HepG2 (cell line): ENCODE measurements around the gene OSBPL9. TPM values are rescaled to one million over a fixed set of nuclear protein-coding genes. Genes with fewer than 3 reads are reported as not detected.
A peak's percentile ranks its signal among the peaks of the same experiment; 100 is the strongest.

ENCODE experiments used
- AGO1 ChIP-seq: fragments of 200-400 bp; formaldehyde crosslinking; IDR thresholded peaks from 2 replicates; pipeline ENCODE4 v1.6.1; 2017; ENCODE audit warnings: mild to moderate bottlenecking, low read depth, low read length, moderate library complexity; ENCODE audit not compliant: poor library complexity, severe bottlenecking
- AGO2 ChIP-seq: fragments of 200-400 bp; formaldehyde crosslinking; optimal IDR thresholded peaks from 2 replicates; pipeline ENCODE3; 2017; ENCODE audit warnings: mild to moderate bottlenecking, low read depth, low read length, moderate library complexity
- EEA1 ChIP-seq: sonication (generic); formaldehyde crosslinking; IDR thresholded peaks from 2 replicates; pipeline ENCODE4 v1.5.1; 2020; ENCODE audit warnings: mild to moderate bottlenecking, missing genetic modification reagents, borderline replicate concordance
- ELF1 ChIP-seq: sonication (generic); formaldehyde crosslinking; IDR thresholded peaks from 2 replicates; pipeline ENCODE4 v1.4.0; 2020; ENCODE audit warnings: missing genetic modification reagents
- FOXP4 ChIP-seq: sonication (generic); formaldehyde crosslinking; IDR thresholded peaks from 2 replicates; pipeline ENCODE4 v1.4.0; 2020; ENCODE audit warnings: missing genetic modification reagents
- GATA4 ChIP-seq: sonication (generic); IDR thresholded peaks from 2 replicates; pipeline ENCODE4 v1.6.1; 2016; ENCODE audit warnings: antibody characterized with exemption, low read depth, borderline replicate concordance
- GTF2F1 ChIP-seq: fragments of 150-350 bp; IDR thresholded peaks from 2 replicates; pipeline ENCODE4 v1.6.1; 2014; ENCODE audit warnings: low read length
- IKZF1 ChIP-seq: fragments of 450-650 bp; IDR thresholded peaks from 2 replicates; pipeline ENCODE4 v1.7.1; 2016
- IKZF5 ChIP-seq: IDR thresholded peaks from 2 replicates; pipeline ENCODE4 v1.6.1; 2018; ENCODE audit warnings: missing genetic modification reagents, mild to moderate bottlenecking, missing compliant biosample characterization
- KDM4B ChIP-seq: sonication (generic); formaldehyde crosslinking; IDR thresholded peaks from 2 replicates; pipeline ENCODE4 v1.4.0; 2020; ENCODE audit warnings: missing genetic modification reagents
- NONO ChIP-seq, 2 experiments: fragments of 450-650 bp in 1 of 2; sonication (generic) in 1 of 2; formaldehyde crosslinking in 1 of 2; IDR thresholded peaks in 1 of 2; conservative IDR thresholded peaks in 1 of 2; 2 replicates each; pipeline versions ENCODE4 v1.6.1 to v1.8.0; 2017 to 2022; ENCODE audit warnings: mild to moderate bottlenecking in 1 of 2, missing genetic modification reagents in 1 of 2, moderate library complexity in 1 of 2
- POGZ ChIP-seq: sonication (generic); formaldehyde crosslinking; IDR thresholded peaks from 2 replicates; pipeline ENCODE4 v1.4.0; 2020; ENCODE audit warnings: mild to moderate bottlenecking, missing genetic modification reagents
- SATB2 ChIP-seq: sonication (generic); formaldehyde crosslinking; IDR thresholded peaks from 2 replicates; pipeline ENCODE4 v1.5.0; 2020; ENCODE audit warnings: missing genetic modification reagents
- TRIM24 ChIP-seq: sonication (generic); formaldehyde crosslinking; IDR thresholded peaks from 2 replicates; pipeline ENCODE4 v1.8.0; 2022; ENCODE audit warnings: mild to moderate bottlenecking, missing genetic modification reagents
- ZMAT5 ChIP-seq: sonication (generic); formaldehyde crosslinking; IDR thresholded peaks from 2 replicates; pipeline ENCODE4 v1.5.0; 2020; ENCODE audit warnings: mild to moderate bottlenecking, low read depth, missing genetic modification reagents, borderline replicate concordance
- ZMYM2 ChIP-seq: sonication (generic); formaldehyde crosslinking; IDR thresholded peaks from 2 replicates; pipeline ENCODE4 v1.8.0; 2022; ENCODE audit warnings: mild to moderate bottlenecking, missing genetic modification reagents
- ZNF101 ChIP-seq: sonication (generic); formaldehyde crosslinking; IDR thresholded peaks from 2 replicates; pipeline ENCODE4 v1.4.0; 2020; ENCODE audit warnings: mild to moderate bottlenecking, low read depth, missing genetic modification reagents, borderline replicate concordance
- ZNF225 ChIP-seq: sonication (generic); formaldehyde crosslinking; IDR thresholded peaks from 2 replicates; pipeline ENCODE4 v1.4.0; 2020; ENCODE audit warnings: mild to moderate bottlenecking, missing genetic modification reagents
- ZNF30 ChIP-seq: sonication (generic); formaldehyde crosslinking; IDR thresholded peaks from 2 replicates; pipeline ENCODE4 v1.5.0; 2020; ENCODE audit warnings: mild to moderate bottlenecking, missing genetic modification reagents
- ZNF501 ChIP-seq: sonication (generic); formaldehyde crosslinking; IDR thresholded peaks from 2 replicates; pipeline ENCODE4 v1.5.1; 2020; ENCODE audit warnings: mild to moderate bottlenecking, moderate library complexity, missing genetic modification reagents
- ZNF776 ChIP-seq: sonication (generic); formaldehyde crosslinking; IDR thresholded peaks from 2 replicates; pipeline ENCODE4 v1.4.0; 2020; ENCODE audit warnings: mild to moderate bottlenecking, missing genetic modification reagents
- polyA plus RNA-seq, 8 experiments: library from polyadenylated mRNA; depleted of rRNA in 3 of 8; stranded (reverse) in 7 of 8; unstranded in 1 of 8; fragments of >200 nt; fragmentation: Illumina TruSeq in 4 of 8; extraction: Trizol in 4 of 8; gene quantifications; 2 replicates each; pipeline versions ENCODE4 v1.2.1 to v1.2.3, GENCODE V29; 2011 to 2016; ENCODE audit warnings: low read depth in 4 of 8, missing spikeins in 1 of 8, mixed read lengths in 1 of 8; ENCODE audit not compliant: insufficient read depth in 1 of 8
- total RNA-seq, 5 experiments: library from RNA; depleted of rRNA; stranded (reverse); fragments of >200 nt; fragmentation: Illumina TruSeq; extraction: Trizol; gene quantifications; 2 replicates each; pipeline ENCODE4 v1.2.3, GENCODE V29; 2016; ENCODE audit warnings: low read depth in 1 of 5
- TF ChIP-seq, protein P1 (sequence below): sonication (generic); formaldehyde crosslinking; conservative IDR thresholded peaks from 2 replicates; pipeline ENCODE4 v1.8.0; 2022; ENCODE audit warnings: low read depth, missing genetic modification reagents
- TF ChIP-seq, protein P2 (sequence below): sonication (generic); formaldehyde crosslinking; IDR thresholded peaks from 2 replicates; pipeline ENCODE4 v1.5.0; 2020; ENCODE audit warnings: mild to moderate bottlenecking, missing genetic modification reagents, borderline replicate concordance

Gene OSBPL9
- total and polyA plus RNA-seq, 2 of the 13 experiments (the other 11 are each of a cell fraction or from before 2014, with no cell fraction given), result 83.6 to 142 TPM

- TF ChIP-seq ZMAT5 (no peak), POGZ (CRISPR knock-in tag) (no peak), AGO1 (no peak), ZNF101 (CRISPR knock-in tag) (no peak), KDM4B (CRISPR knock-in tag) (no peak), ZNF776 (CRISPR knock-in tag) (no peak), SATB2 (CRISPR knock-in tag) (peak; percentile 65; the same call in 1 of the 2 replicates), TRIM24 (CRISPR knock-in tag) (no peak), IKZF5 (0 out of 2 replicates have a peak, but pooled peaks have one; percentile 53), ELF1 (CRISPR knock-in tag) (no peak), ZNF501 (CRISPR knock-in tag) (no peak), FOXP4 (CRISPR knock-in tag) (peak; percentile 96), ZMYM2 (CRISPR knock-in tag) (no peak; the same call in 1 of the 2 replicates), NONO (IDR thresholded peaks at IDR 0.05) (no peak), NONO (CRISPR knock-in tag; conservative IDR thresholded peaks at IDR 0.05) (no peak; the same call in 1 of the 2 replicates), ZNF30 (CRISPR knock-in tag) (no peak), AGO2 (no peak), GTF2F1 (no peak), IKZF1 (no peak), GATA4 (peak; percentile 85; the same call in 1 of the 2 replicates), EEA1 (CRISPR knock-in tag) (no peak), ZNF225 (CRISPR knock-in tag) (no peak)
- TF ChIP-seq, protein P1, sequence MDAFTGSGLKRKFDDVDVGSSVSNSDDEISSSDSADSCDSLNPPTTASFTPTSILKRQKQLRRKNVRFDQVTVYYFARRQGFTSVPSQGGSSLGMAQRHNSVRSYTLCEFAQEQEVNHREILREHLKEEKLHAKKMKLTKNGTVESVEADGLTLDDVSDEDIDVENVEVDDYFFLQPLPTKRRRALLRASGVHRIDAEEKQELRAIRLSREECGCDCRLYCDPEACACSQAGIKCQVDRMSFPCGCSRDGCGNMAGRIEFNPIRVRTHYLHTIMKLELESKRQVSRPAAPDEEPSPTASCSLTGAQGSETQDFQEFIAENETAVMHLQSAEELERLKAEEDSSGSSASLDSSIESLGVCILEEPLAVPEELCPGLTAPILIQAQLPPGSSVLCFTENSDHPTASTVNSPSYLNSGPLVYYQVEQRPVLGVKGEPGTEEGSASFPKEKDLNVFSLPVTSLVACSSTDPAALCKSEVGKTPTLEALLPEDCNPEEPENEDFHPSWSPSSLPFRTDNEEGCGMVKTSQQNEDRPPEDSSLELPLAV (CRISPR knock-in tag), result no peak
- TF ChIP-seq, protein P2, sequence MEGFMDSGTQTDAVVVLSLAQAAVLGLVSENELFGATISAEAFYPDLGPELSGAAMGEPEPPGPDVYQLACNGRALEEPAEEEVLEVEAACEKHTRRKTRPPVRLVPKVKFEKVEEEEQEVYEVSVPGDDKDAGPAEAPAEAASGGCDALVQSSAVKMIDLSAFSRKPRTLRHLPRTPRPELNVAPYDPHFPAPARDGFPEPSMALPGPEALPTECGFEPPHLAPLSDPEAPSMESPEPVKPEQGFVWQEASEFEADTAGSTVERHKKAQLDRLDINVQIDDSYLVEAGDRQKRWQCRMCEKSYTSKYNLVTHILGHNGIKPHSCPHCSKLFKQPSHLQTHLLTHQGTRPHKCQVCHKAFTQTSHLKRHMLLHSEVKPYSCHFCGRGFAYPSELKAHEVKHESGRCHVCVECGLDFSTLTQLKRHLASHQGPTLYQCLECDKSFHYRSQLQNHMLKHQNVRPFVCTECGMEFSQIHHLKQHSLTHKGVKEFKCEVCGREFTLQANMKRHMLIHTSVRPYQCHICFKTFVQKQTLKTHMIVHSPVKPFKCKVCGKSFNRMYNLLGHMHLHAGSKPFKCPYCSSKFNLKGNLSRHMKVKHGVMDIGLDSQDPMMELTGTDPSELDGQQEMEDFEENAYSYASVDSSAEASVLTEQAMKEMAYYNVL (CRISPR knock-in tag), result 0 out of 2 replicates have a peak, but pooled peaks have one; percentile 24
Measured at GRCh38 chr1:51690285-51690961, 73.5 kb downstream of the OSBPL9 start (continued).
